HL-60 (cell line): ENCODE measurements around the gene GINS2.

Experiments
- DNase-seq, 2 experiments: peaks; one replicate each; pipeline ENCODE4 v3.0.0-alpha.2; 2010 to 2020; ENCODE audit warnings: low read depth in 1 of 2, low spot score in 1 of 2
- H3K27ac ChIP-seq: fragments of 250-450 bp; sonication (Bioruptor Pico); replicated peaks from 2 replicates; pipeline ENCODE4 v1.5.1; 2020; ENCODE audit warnings: mild to moderate bottlenecking, moderate library complexity
- H3K27me3 ChIP-seq: fragments of 250-450 bp; sonication (Bioruptor Pico); 2 replicates; pipeline ENCODE4 v1.5.1; 2021; ENCODE audit warnings: mild to moderate bottlenecking, moderate library complexity; ENCODE audit not compliant: insufficient read depth, poor library complexity, severe bottlenecking
- H3K4me3 ChIP-seq: replicated peaks from 2 replicates; pipeline ENCODE4 v1.5.1; 2011; ENCODE audit warnings: mild to moderate bottlenecking, control low read depth, low read length; ENCODE audit not compliant: insufficient read depth
- GABPA ChIP-seq: IDR thresholded peaks from 2 replicates; pipeline ENCODE4 v1.6.1; 2012; ENCODE audit warnings: low read depth
- POLR2AphosphoS5 ChIP-seq: IDR thresholded peaks from 2 replicates; pipeline ENCODE4 v1.6.1; 2012; ENCODE audit warnings: low read depth
- SPI1 ChIP-seq: IDR thresholded peaks from 2 replicates; pipeline ENCODE4 v1.6.1; 2012; ENCODE audit warnings: low read depth, mild to moderate bottlenecking, borderline replicate concordance
- TF ChIP-seq, protein P1 (sequence below): IDR thresholded peaks from 2 replicates; pipeline ENCODE4 v1.6.1; 2012; ENCODE audit warnings: low read depth; ENCODE audit not compliant: insufficient replicate concordance
- TF ChIP-seq, protein P2 (sequence below): IDR thresholded peaks from one replicate; pipeline ENCODE4 v1.5.1; 2011; ENCODE audit warnings: low read length, control low read depth, inconsistent platforms; ENCODE audit not compliant: insufficient read depth

Gene GINS2

DNA sequence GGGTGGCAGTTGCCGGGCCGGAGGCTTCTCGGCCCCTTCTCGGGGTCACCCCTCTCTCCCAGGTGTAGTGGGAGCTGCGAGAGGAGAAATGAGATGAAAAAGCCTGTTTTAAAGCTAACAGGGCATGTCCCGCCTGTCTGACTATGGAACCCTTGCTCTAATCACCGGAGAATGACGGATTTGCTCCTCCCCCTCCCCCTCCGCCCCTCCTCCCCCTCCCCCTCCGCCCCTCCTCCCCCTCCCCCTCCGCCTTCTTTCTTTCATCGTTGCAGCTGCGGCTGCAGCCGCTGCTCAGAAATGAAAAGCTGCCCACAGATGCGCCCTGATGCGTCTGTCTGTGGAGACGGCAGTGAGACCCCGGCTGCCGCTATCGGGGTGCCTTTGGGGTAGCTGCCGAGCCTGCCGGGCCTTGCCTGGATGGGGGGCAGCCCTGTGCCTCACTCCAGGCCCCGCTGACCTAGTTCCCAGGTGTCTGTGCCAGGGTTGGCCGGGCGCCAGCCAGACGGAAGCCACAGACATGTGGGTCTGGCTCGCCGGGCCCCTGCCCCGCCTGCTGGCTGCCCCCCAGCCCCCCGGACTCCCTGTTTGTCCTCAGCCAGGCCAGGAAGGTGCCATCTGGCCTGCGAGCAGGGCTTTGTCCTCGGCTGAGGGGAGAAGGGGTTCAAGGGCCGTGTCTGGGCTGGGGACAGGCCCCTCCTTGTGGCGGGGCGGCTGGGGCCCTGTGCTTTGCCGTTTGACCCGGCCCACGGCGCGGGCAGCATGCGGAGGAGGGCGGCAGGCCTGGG is 37.7 kb downstream of the GINS2 start:
- TF ChIP-seq, protein P1, sequence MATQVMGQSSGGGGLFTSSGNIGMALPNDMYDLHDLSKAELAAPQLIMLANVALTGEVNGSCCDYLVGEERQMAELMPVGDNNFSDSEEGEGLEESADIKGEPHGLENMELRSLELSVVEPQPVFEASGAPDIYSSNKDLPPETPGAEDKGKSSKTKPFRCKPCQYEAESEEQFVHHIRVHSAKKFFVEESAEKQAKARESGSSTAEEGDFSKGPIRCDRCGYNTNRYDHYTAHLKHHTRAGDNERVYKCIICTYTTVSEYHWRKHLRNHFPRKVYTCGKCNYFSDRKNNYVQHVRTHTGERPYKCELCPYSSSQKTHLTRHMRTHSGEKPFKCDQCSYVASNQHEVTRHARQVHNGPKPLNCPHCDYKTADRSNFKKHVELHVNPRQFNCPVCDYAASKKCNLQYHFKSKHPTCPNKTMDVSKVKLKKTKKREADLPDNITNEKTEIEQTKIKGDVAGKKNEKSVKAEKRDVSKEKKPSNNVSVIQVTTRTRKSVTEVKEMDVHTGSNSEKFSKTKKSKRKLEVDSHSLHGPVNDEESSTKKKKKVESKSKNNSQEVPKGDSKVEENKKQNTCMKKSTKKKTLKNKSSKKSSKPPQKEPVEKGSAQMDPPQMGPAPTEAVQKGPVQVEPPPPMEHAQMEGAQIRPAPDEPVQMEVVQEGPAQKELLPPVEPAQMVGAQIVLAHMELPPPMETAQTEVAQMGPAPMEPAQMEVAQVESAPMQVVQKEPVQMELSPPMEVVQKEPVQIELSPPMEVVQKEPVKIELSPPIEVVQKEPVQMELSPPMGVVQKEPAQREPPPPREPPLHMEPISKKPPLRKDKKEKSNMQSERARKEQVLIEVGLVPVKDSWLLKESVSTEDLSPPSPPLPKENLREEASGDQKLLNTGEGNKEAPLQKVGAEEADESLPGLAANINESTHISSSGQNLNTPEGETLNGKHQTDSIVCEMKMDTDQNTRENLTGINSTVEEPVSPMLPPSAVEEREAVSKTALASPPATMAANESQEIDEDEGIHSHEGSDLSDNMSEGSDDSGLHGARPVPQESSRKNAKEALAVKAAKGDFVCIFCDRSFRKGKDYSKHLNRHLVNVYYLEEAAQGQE: no peak
- TF ChIP-seq, protein P2, sequence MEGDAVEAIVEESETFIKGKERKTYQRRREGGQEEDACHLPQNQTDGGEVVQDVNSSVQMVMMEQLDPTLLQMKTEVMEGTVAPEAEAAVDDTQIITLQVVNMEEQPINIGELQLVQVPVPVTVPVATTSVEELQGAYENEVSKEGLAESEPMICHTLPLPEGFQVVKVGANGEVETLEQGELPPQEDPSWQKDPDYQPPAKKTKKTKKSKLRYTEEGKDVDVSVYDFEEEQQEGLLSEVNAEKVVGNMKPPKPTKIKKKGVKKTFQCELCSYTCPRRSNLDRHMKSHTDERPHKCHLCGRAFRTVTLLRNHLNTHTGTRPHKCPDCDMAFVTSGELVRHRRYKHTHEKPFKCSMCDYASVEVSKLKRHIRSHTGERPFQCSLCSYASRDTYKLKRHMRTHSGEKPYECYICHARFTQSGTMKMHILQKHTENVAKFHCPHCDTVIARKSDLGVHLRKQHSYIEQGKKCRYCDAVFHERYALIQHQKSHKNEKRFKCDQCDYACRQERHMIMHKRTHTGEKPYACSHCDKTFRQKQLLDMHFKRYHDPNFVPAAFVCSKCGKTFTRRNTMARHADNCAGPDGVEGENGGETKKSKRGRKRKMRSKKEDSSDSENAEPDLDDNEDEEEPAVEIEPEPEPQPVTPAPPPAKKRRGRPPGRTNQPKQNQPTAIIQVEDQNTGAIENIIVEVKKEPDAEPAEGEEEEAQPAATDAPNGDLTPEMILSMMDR: no peak
- TF ChIP-seq GABPA: no peak
- no peak for TF ChIP-seq POLR2AphosphoS5
- TF ChIP-seq SPI1: no peak
- no peak overlapping the region for H3K4me3 ChIP-seq
- H3K27ac ChIP-seq: no peak overlapping the region
- no peak for DNase-seq
- no peaks in the 10 kb centered on the region for H3K27me3 ChIP-seq

DNA sequence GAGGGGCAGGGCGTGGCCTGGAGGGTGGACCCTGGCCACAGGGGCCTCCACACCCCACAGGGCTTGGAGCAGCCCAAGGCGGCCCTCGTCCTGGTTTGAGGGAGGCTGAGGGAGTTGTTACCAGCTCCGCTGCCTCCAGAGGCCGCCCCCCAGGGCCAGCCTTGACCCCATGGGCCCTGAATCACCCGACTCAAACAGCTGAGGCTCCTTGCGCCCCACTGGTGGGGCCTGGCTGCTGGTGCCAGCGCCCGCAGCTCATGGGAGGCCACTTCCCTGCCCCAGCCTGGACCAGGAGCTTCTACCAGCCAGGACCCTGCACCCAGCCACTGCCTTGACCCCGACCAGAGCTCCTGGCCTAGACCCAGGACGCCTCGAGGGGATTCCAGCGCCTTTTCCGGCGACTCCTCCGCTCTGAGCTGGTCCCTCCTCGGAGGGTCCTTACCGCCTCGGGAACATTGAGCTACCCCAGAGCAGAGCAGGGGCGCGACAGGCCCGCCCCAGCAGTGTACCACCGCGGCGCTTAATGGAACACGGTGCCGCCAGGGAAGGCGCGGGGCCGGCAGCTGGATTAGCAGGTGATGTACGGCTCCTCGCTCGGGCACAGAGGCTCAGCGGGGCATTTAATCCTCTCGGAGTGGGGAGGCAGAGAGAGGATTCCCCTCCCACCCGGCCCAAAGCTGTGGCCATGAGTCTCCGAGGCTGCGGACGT is 38.5 kb downstream of the GINS2 start:
- TF ChIP-seq SPI1 (no peak), GABPA (no peak), POLR2AphosphoS5 (no peak)
- TF ChIP-seq, protein P1: no peak
- TF ChIP-seq, protein P2: no peak
- DNase-seq: no peak
- H3K27ac ChIP-seq: no peak overlapping the region
- no peaks in the 10 kb centered on the region for H3K27me3 ChIP-seq
- H3K4me3 ChIP-seq: no peak overlapping the region

DNA sequence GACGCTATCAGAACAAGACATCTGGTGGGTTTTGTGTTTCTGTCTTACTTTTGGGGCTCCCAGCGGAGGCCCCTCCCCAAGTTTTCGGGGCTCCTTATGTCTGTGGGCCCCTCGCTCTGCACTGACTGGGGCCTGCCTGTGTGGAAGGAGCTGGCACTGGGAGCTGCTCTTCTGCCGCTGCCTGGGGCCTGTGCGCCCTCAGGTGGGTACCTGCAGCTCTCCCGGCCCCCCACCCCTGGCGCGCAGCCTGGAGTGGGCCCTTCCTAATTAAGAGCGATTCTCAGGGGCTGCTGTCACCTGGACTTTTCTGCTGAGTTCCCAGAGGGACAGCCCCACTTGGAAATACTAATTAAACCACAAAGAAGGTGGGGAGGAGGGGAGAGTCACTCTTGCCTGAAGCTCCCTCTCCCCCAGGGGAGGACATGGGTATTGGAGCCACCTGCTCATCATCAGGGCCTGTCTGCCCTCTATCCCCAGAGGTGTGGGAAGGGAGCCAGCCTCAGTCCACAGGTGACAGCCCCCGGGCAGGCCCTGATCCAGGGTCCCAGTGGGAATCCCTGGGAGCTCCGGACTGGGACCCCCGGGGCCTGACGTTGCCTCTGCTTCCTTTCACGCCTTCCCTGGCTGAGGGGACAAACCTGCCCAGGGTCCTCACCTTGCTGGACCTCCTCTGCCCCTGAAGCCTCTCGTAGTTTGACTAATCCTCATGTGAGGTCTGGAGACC is 39.2 kb downstream of the GINS2 start:
- no peak overlapping the region for H3K4me3 ChIP-seq
- H3K27me3 ChIP-seq: no peaks in the 10 kb centered on the region
- TF ChIP-seq SPI1 (no peak), POLR2AphosphoS5 (no peak), GABPA (no peak)
- TF ChIP-seq, protein P1: no peak
- TF ChIP-seq, protein P2: no peak
- no peak for DNase-seq
- no peak overlapping the region for H3K27ac ChIP-seq
